GM19455 (cell line): Measurements from ENCODE around the gene AFF3.
"Not testable (repeated sequence)": the region's sequence is repeated elsewhere in the genome, so short reads cannot be mapped to it uniquely, and the experiment has no call there.

Source experiments
- ATAC-seq: cut with Tn5 transposase; IDR thresholded peaks from one replicate; pipeline ENCODE4 v1.9.1; 2021; ENCODE audit not compliant: unreplicated experiment

AFF3 gene

GRCh38 chr2:99689145-99689742, 453.1 kb downstream of the AFF3 start:
- ATAC-seq, result no peak

DNA sequence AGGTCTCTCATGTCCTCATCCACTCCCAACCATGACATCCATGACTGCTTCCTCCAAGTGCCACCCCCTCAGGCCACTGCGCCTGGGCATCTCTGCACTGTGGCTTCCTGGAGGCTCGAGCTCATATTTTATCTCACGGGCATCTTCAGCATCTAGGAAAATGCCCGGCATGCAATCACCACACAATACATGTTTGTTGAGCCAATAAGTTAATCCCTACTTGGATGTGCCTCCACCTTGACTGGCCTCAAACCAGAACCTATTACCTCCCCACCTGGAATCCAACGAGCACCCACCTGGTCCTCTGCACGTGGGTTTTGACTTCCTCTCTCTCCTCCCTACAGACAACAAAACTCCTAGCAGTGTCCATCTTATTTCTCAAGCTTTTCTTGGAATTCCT, 453.7 kb downstream of the AFF3 start:
- ATAC-seq, result no peak

- ATAC-seq, result no peak
Measured at GRCh38 chr2:99682275-99683060, 459.9 kb downstream of the AFF3 start.

GRCh38 chr2:99680946-99681345, 461.4 kb downstream of the AFF3 start:
- ATAC-seq, result no peak

DNA sequence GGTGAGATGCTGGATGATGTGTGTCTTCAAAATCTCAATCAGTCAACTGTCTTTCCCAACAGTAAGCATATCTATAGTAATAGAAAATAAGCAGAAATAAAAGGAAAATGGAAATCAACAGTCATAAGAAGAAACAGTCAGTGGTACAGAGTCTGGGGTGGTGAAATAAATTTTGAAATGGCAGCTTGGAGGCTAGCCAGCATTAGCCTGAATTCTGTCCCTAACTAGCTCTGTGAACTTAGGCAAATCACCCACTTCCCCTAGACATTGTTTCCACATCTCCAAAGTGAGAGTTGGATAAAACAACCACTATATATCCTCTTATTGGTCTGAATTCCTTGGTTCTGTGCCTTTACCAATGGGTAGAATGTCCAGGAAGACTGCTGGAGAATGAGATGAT, 462.9 kb downstream of the AFF3 start:
- ATAC-seq, result no peak

DNA sequence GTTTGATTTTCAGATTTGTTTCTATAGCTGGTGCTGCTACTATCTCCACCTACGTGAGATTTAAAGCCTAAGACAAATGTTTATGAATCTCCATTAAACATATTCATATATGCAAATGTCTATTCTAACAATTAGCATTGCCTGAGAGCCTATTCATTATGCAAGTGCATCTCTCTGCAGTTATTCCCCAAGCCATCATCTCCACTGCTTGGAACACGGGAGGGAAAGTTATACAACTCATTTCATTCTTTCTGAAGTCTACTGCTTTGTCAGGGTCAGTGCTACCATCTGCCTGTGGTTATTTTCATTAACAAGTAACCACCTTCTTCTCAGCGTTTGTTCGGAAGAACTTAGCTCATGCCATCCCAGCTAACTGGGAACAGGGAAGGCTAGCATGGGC, 463.8 kb downstream of the AFF3 start:
- no peak for ATAC-seq

DNA sequence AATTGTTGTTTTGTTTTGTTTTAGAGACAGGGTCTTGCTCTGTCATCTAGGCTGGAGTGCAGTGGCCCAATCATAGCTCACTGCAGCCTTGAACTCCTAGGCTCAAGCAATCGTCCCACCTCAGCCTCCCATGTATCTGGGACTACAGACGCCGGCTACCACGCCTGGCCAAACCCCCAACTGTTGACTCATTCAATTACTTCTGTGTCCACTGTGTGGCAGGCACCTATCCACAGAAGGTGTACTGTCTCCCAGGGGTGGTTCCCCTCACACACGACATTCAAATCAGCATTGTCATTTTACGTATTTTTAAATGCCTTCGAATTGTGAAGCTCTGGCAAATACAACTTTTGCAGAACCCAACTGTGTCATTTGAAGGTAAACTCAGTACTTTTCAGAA, 464.6 kb downstream of the AFF3 start:
- no peak for ATAC-seq

DNA sequence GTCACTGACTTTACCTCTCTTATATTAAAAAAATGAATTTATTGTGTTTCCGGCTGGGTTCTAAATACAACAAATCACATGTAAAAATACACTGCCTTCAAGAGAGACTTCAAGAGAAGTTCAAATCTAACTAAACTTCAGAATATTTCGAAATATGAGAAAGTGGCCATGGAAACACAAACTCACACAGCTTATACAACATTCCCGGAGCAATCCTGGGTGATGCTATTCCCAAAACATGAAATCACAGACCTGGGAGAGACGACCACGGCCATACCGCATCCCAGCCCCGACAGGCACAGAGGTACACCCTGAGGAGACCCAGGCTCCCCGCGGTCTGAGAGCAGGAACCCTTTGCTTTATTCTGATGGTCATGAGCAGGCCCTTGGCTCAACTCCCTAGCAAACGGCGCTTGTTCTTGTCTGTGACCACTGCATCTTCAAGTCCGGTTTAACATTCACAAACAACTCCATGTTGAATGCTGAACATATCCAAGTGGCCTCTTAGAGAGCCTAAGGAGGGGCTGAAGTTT, 467.2 kb downstream of the AFF3 start:
- no peak for ATAC-seq

DNA sequence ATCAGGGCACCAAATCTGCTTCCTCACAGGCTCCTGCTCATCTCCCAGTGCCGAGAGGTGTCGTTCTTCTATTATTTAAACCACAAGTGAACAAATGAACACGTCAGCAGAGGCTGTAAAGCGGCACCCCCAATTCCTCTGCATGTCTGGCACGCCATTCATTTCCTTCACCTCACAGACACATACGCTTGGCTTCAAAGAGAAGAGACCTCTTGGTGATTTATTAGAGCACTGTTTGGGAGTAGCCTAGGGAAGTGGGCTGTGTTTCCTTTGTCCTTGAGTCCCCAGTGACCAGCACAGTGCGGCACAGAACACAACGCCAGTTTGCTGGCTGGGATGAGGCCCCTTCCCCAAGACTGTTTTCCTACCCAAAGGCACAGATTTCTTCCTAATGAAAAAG, 468.3 kb downstream of the AFF3 start:
- ATAC-seq, result no peak

DNA sequence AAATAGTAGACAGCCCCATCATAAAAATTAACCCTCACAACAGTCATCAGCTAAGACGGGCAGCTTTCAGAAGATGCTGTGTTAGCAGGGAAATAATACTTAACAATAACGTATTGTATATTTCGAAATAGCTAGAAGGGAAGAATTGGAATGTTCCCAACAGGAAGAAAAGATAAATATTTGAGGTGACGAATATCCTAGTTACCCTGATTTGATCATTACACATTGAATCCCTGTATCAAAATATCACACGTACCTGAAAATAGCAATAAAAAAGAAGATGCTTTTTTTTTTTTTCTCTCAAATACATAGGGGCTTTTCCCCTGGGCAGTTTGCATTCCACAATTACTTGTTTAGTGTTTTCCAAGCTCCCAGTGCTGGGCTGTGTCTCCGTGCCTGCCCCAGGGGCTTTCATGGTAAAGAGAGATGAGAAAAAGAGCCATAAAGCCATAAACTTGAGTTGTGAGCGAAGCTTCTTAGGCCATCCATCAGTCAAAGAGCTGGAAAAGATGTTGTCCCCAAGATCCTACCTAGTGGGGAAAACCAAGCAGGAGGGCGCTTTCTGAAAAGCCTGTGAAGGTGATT, 469.5 kb downstream of the AFF3 start:
- no peak for ATAC-seq

DNA sequence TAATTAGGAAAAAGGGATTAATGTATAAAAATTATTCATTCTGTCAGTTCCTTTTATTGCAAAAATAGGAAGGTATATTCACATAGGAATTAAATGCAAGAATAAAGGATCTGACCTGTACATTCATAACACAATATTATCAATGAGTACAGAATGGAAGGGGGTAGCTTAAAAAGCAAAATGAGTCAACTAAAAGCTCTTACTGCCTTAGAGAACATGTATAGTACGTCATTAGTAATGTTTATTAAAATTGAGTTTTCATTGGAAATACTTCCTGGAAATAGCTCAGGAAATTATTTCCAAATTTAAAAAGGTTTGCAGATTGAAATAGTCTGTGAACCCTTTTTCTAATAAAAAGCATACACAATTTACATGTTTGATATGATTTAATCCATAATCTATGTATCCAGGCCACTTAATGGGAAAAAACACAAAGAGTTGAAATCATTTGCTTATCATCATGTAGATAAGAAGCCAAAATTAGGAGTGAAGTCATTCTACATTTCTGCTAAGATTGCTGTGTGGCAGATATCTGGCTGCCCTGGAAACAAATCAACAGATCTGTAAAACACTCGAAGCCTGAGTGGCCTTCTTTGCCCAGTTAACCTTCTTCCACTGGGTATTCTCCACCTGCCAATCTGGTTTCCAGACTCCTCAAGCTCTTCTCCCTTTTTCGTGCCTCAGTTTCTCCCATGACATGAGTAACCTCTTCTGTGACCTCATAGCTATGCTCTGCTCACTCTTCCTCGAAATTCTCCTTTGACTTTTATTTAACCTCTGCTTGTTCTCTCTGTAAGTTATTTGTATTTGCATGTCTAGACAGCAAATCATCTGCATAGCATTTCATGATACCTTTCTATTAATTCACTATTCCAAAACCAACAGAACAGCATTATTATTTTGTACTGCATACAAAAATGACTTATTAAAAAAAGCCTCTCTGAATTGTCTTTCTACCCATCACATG, 471.3 kb downstream of the AFF3 start:
- ATAC-seq, result no peak

DNA sequence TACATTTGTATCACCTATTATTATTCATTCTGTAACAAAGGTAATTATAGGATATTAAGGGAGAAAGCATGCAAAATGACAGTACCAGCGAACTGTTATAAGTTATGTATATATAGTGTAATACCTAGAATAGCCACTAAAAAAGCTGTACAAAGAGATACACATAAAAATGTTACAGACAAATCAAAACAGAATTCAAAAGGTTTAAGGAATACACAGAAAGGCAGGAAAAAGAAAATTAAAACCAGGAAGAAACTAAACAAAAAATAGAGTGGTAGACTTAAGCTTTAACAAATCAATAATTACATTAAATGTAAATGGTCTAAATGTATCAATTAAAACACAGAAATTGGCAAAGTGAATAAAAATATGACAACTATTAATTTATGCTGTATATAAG, 476.1 kb downstream of the AFF3 start:
- no peak for ATAC-seq

- no peak for ATAC-seq
Measured at GRCh38 chr2:99663641-99664040, 478.7 kb downstream of the AFF3 start.

GRCh38 chr2:99662761-99663341, 479.5 kb downstream of the AFF3 start:
- no peak for ATAC-seq

GRCh38 chr2:99661761-99662160, 480.6 kb downstream of the AFF3 start:
- not testable (repeated sequence) for ATAC-seq

DNA sequence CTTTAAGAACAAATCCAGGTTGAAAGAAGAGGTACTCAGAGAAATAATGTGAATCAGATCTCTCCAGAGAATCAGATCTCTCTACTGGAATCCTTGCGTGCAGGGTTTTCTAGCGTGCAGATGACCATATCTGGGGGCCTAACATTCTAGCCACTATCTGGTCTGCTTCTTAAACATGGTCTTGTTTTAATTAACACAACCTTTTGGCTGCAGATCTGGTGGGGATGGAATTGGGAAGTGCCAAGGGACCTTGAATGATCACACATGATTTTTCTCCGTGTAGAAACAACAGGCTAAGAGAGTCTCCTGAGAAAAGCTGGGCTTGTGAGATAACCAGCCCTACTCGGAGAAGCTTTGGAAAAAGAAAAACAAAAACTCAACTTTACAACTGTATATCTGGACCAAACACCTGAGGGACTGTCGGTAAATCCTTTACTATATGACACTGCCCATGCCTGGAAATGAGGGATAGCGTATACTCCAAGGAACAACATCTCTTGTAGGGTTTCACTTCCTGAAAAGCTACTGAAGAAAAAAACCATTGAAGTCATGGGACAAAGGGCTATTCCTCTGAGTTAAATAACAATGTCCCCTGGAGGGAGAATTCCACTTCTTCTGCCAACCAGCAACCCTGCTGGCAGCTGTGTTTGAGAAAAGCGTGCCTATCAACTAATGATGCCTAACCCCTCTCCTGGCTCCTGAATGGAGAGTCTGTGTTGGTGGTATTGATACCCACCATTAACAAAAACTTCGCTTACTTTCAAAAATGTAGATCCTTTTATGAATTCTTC, 481.6 kb downstream of the AFF3 start:
- no peak for ATAC-seq

GRCh38 chr2:99659874-99660273, 482.5 kb downstream of the AFF3 start:
- no peak for ATAC-seq

- ATAC-seq, result no peak
Measured at GRCh38 chr2:99657691-99658258, 484.6 kb downstream of the AFF3 start.

DNA sequence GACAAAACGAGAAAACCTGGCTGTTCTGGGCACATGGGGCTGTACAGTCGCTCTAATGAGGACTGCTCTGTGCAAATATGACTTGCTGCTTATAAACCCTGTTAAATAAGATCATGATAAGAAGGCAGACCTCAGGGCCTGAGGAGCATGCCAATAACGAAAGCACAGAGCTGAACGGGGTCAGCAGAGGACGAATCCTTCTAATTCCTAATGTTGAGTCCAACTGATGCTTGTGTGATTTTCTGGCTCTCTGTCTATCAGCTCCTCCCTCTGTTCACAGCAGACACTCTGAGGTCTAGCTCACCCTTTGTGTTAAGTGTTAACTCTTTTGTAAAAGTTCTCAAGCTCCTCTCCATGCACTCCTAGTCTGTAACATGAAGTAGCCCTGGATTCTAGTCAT, 485.4 kb downstream of the AFF3 start:
- ATAC-seq, result no peak

DNA sequence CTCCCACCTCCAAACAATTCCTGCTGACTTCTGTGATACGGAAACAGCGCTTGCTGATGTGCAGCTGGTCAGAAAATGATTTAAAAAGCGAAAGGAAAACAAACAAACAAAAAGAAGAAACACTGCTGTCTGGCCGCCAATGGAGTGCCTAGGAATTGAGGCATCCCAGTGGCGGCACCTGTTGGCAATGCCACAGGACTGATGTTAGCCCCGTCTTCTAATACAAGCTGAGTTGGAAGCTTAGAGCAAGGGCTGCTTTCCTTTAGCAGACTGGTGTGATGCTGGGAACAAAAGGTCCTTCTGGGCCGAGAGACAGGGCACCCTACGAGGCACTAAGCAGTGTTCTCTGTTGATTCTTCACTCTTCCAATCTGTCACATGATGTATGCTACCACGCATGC, 489.0 kb downstream of the AFF3 start:
- no peak for ATAC-seq
